DOHH2 (cell line): ENCODE data around the gene MRC1.

ENCODE experiments used
- EZH2phosphoT487 ChIP-seq: fragments of 200-600 bp; sonication (generic); IDR thresholded peaks from 2 replicates; pipeline ENCODE4 v1.6.1; 2017; ENCODE audit warnings: borderline replicate concordance, mild to moderate bottlenecking, antibody characterized with exemption, low read length, moderate library complexity, mixed read lengths
- TF ChIP-seq, protein P1 (sequence below): fragments of 200-600 bp; sonication (generic); IDR thresholded peaks from one replicate; pipeline ENCODE4 v1.5.1; 2014; ENCODE audit warnings: antibody characterized with exemption, mild to moderate bottlenecking, low read depth, low read length; ENCODE audit not compliant: poor library complexity, severe bottlenecking

DNA sequence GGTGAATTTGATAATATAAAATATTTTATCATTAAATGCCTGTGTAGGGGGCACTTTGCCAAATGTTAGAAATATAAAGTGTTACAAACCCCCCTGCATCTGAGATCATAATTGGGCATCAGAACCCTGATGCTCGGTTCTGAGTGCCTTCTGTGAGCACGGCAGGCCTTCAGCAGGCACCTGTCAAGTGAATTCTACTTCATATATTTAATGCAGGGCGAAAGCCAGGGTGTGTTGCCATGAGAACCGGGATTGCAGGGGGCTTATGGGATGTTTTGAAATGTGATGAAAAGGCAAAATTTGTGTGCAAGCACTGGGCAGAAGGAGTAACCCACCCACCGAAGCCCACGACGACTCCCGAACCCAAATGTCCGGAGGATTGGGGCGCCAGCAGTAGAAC lies 57.2 kb downstream of the MRC1 start:
- TF ChIP-seq, protein P1, sequence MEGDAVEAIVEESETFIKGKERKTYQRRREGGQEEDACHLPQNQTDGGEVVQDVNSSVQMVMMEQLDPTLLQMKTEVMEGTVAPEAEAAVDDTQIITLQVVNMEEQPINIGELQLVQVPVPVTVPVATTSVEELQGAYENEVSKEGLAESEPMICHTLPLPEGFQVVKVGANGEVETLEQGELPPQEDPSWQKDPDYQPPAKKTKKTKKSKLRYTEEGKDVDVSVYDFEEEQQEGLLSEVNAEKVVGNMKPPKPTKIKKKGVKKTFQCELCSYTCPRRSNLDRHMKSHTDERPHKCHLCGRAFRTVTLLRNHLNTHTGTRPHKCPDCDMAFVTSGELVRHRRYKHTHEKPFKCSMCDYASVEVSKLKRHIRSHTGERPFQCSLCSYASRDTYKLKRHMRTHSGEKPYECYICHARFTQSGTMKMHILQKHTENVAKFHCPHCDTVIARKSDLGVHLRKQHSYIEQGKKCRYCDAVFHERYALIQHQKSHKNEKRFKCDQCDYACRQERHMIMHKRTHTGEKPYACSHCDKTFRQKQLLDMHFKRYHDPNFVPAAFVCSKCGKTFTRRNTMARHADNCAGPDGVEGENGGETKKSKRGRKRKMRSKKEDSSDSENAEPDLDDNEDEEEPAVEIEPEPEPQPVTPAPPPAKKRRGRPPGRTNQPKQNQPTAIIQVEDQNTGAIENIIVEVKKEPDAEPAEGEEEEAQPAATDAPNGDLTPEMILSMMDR: no peak
- no peak for TF ChIP-seq EZH2phosphoT487
